B cell (primary cell): ENCODE measurements around the gene GPX3.

Source experiments
- EZH2 ChIP-seq: IDR thresholded peaks from 2 replicates; pipeline ENCODE4 v1.6.1; 2012; ENCODE audit warnings: borderline replicate concordance, low read depth, mild to moderate bottlenecking, moderate library complexity, low read length; ENCODE audit not compliant: insufficient read depth, poor library complexity, severe bottlenecking
- TF ChIP-seq, protein P1 (sequence below): fragments of 200-600 bp; IDR thresholded peaks from one replicate; pipeline ENCODE4 v1.8.0; 2022; ENCODE audit warnings: antibody characterized with exemption, mild to moderate bottlenecking

DNA sequence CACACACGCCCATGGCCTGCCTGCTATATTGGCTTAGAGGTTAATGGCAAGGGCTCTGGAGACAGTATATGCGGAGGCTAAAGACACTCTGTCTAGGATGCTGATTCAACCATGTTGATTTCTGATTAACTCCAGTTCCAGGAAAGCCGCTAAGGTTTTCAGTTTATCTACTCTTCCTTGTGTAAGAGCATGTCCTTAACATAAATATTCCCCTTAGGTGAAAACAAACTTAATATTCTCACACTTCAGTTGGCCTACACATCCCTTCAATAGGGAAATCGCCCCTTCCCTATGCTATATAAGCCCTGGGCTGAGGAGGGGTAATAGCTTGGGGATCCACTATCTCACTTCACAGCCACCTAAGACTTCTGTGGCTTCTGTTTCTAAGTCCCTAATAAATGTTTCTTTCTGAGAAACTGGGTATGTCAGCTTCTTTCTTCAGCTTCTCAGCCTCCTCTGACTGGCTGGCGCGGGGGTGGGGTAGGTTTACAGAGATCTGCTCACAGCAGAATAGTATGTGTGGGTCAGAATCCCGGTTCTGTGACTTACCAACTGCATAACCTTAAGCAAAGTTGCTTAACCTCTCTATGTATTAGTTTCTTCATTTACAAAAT lies 4.3 kb upstream of the GPX3 start:
- TF ChIP-seq, protein P1, sequence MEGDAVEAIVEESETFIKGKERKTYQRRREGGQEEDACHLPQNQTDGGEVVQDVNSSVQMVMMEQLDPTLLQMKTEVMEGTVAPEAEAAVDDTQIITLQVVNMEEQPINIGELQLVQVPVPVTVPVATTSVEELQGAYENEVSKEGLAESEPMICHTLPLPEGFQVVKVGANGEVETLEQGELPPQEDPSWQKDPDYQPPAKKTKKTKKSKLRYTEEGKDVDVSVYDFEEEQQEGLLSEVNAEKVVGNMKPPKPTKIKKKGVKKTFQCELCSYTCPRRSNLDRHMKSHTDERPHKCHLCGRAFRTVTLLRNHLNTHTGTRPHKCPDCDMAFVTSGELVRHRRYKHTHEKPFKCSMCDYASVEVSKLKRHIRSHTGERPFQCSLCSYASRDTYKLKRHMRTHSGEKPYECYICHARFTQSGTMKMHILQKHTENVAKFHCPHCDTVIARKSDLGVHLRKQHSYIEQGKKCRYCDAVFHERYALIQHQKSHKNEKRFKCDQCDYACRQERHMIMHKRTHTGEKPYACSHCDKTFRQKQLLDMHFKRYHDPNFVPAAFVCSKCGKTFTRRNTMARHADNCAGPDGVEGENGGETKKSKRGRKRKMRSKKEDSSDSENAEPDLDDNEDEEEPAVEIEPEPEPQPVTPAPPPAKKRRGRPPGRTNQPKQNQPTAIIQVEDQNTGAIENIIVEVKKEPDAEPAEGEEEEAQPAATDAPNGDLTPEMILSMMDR = no peak
- no peak for TF ChIP-seq EZH2
